ENCODE results near the gene DLGAP3. TPM values are rescaled to one million over a fixed set of nuclear protein-coding genes. Genes with fewer than 3 reads are reported as not detected.

DLGAP3 gene
- total and polyA plus RNA-seq, 2 of the 13 experiments (the other 11 are each of a cell fraction or from before 2014, with no cell fraction given): 0.03 to 0.04 TPM

GRCh38 chr1:34825455-34826091 lies 103.9 kb downstream of the DLGAP3 start (continued):
- TF ChIP-seq HMGXB3 (CRISPR knock-in tag; IDR thresholded peaks at IDR 0.05; ENCODE audit: borderline replicate concordance): no peak
- no peak for TF ChIP-seq MIER2 (CRISPR knock-in tag; IDR thresholded peaks at IDR 0.05)
- no peak for TF ChIP-seq CREB3 (CRISPR knock-in tag; IDR thresholded peaks at IDR 0.05)
- no peak for TF ChIP-seq SIX1 (CRISPR knock-in tag; IDR thresholded peaks at IDR 0.05; ENCODE audit: borderline replicate concordance)
- TF ChIP-seq ARNTL (CRISPR knock-in tag; IDR thresholded peaks at IDR 0.05): no peak
- TF ChIP-seq ZNF562 (CRISPR knock-in tag; IDR thresholded peaks at IDR 0.05; ENCODE audit: borderline replicate concordance): no peak
- TF ChIP-seq HNF4A (CRISPR knock-in tag; IDR thresholded peaks at IDR 0.05): peak; percentile 59; the same call in 1 of the 2 replicates
- 0 out of 2 replicates have a peak, but pooled peaks have one; percentile 59 for TF ChIP-seq ZNF747 (CRISPR knock-in tag; IDR thresholded peaks at IDR 0.05; ENCODE audit: borderline replicate concordance)
- TF ChIP-seq HNF4G (IDR thresholded peaks at IDR 0.05; ENCODE audit: borderline replicate concordance, low read depth, low read length): no peak
- no peak for TF ChIP-seq HNF4G (CRISPR knock-in tag; IDR thresholded peaks at IDR 0.05; ENCODE audit: borderline replicate concordance, low read depth)
- no peak for TF ChIP-seq ZNF274 (CRISPR knock-in tag; IDR thresholded peaks at IDR 0.05)
- 0 out of 2 replicates have a peak, but pooled peaks have one; percentile 53 for TF ChIP-seq HMG20B (CRISPR knock-in tag; conservative IDR thresholded peaks at IDR 0.05)
- no peak for TF ChIP-seq TFDP1 (CRISPR knock-in tag; IDR thresholded peaks at IDR 0.05; ENCODE audit: borderline replicate concordance)
- no peak for TF ChIP-seq ATAD3A (CRISPR knock-in tag; IDR thresholded peaks at IDR 0.05)
- TF ChIP-seq ZBTB20 (CRISPR knock-in tag; IDR thresholded peaks at IDR 0.05; ENCODE audit: borderline replicate concordance, low read depth): no peak
- TF ChIP-seq TCF7 (IDR thresholded peaks at IDR 0.05; ENCODE audit: low read depth): no peak
- no peak for TF ChIP-seq SNAPC5 (CRISPR knock-in tag; IDR thresholded peaks at IDR 0.05; ENCODE audit: borderline replicate concordance)
- peak; percentile 61; the same call in 1 of the 2 replicates for TF ChIP-seq NCOA2 (CRISPR knock-in tag; IDR thresholded peaks at IDR 0.05)
- TF ChIP-seq PBX2 (CRISPR knock-in tag; IDR thresholded peaks at IDR 0.05): no peak
- TF ChIP-seq ATF1 (CRISPR knock-in tag; IDR thresholded peaks at IDR 0.05): no peak
- TF ChIP-seq BCL3 (CRISPR knock-in tag; IDR thresholded peaks at IDR 0.05): 0 out of 2 replicates have a peak, but pooled peaks have one; percentile 57
- TF ChIP-seq ZKSCAN8 (CRISPR knock-in tag; IDR thresholded peaks at IDR 0.05; ENCODE audit: borderline replicate concordance): no peak

All from HepG2 (cell line).